ENCODE data around the gene WWTR1. TPM values are rescaled to one million over a fixed set of nuclear protein-coding genes. Genes with fewer than 3 reads are reported as not detected.

The WWTR1 gene
- total and polyA plus RNA-seq, 2 donors (not counting 3 experiments of a cell fraction or from before 2014, with no cell fraction given), result 210 to 341 TPM

DNA sequence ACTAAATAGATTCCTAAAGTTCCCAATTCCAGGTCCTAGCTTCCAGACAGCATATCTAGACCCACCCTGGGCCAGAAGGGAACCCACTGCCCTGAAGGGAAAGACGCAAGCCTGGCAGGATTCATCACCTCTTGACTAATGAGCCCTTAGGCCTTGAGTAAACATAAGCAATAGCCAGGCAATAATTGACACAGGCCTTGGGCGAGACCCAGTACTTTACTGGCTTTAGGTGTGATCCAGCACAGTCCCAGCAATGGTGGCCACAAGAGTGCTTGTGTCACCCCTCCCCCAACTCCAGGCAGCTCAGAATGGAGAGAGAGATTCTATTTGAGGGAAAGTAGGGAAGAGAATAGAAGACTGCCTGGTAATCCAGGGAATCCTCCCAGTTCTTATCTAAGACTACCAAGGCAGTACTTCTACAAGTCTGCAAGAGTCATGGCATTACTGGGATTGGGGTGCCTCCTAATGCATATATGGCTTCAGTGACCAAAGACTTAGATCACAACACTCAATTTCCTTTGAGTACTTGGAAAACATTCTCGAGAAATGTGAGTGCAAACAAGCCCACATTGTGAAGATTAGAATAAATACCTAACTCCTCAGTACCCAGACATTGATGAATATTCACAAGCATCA is 30.4 kb upstream of the WWTR1 start:
- H3K36me3 ChIP-seq (ENCODE audit: control insufficient read depth in 2 of 2, extremely low read depth in 1 of 2, insufficient read depth in 2 of 2, low read length in 2 of 2), result no peaks in the 10 kb centered on the region
- no peak overlapping the region for H2AFZ ChIP-seq (ENCODE audit: low read depth, low read length)
- no peak overlapping the region for H3K27ac ChIP-seq (ENCODE audit: insufficient read depth, low read depth, low read length)
- no peaks in the 10 kb centered on the region for H4K20me1 ChIP-seq (replicated peaks; ENCODE audit: control insufficient read depth, extremely low read depth, insufficient read depth, low read length)
- FAIRE-seq (no peak), DNase-seq (ENCODE audit: low read depth, low spot score) (no peak)
- TF ChIP-seq MYC (IDR thresholded peaks at IDR 0.05; ENCODE audit: low read depth, low read length) (no peak), MAX (IDR thresholded peaks at IDR 0.05; ENCODE audit: insufficient read depth, insufficient read length) (no peak), CTCF (IDR thresholded peaks at IDR 0.05; ENCODE audit: extremely low read depth in 1 of 2, insufficient read depth in 1 of 2, low read depth in 1 of 2, low read length in 2 of 2) (no peak), POLR2A (IDR thresholded peaks at IDR 0.05; ENCODE audit: low read depth, low read length) (no peak)
- BruUV-seq (replicated peaks), result no TSS peak
- intact Hi-C loops (cut with micrococcal nuclease), result no loop called here
- H3K9me1 ChIP-seq (replicated peaks; ENCODE audit: control insufficient read depth, extremely low read depth, insufficient read depth, low read length), result no peaks in the 10 kb centered on the region
- no peak overlapping the region for H3K9ac ChIP-seq (replicated peaks; ENCODE audit: extremely low read depth, insufficient read depth, low read length)
- no peaks in the 10 kb centered on the region for H3K79me2 ChIP-seq (ENCODE audit: control insufficient read depth, insufficient read depth, low read length)
- peaks cover 4% of the 10 kb centered on the region for H3K4me1 ChIP-seq (ENCODE audit: control insufficient read depth, extremely low read depth, insufficient read depth, low read length)
- ChIA-PET POLR2A (no interaction called here), CTCF (interaction anchor here (1.2 to 1.7 kb wide), 3 partner anchors 17 to 83 kb away, joined by 3 to 4 read pairs (median 4); no protein-coding TSS in a partner anchor)
- dilution Hi-C loops (cut with MboI; ENCODE audit: extremely low pct_ligation_motif_present, low sequenced_read_pairs), result no loop called here
- H3K4me2 ChIP-seq (ENCODE audit: insufficient read depth, low read length), result no peak overlapping the region
- no peaks in the 10 kb centered on the region for H3K9me3 ChIP-seq (replicated peaks; ENCODE audit: control insufficient read depth, insufficient read depth, low read length)
- no peak overlapping the region for H3K4me3 ChIP-seq (replicated peaks in 1 of 3; ENCODE audit: insufficient read depth in 1 of 3, low read depth in 1 of 3, low read length in 3 of 3)
- H3K27me3 ChIP-seq (ENCODE audit: control insufficient read depth in 2 of 2, insufficient read depth in 2 of 2, low read length in 2 of 2), result no peaks in the 10 kb centered on the region

GRCh38 chr3:149686996-149687395 is 29.2 kb upstream of the WWTR1 start:
- no peak overlapping the region for H3K4me3 ChIP-seq (replicated peaks in 1 of 3; ENCODE audit: insufficient read depth in 1 of 3, low read depth in 1 of 3, low read length in 3 of 3)
- H3K9me3 ChIP-seq (replicated peaks; ENCODE audit: control insufficient read depth, insufficient read depth, low read length), result no peaks in the 10 kb centered on the region
- no peak overlapping the region for H3K9ac ChIP-seq (replicated peaks; ENCODE audit: extremely low read depth, insufficient read depth, low read length)
- ChIA-PET POLR2A (no interaction called here), CTCF (interaction anchor here (1.2 to 1.7 kb wide), 2 partner anchors 80 to 84 kb away, joined by 3 to 4 read pairs; no protein-coding TSS in a partner anchor)
- H3K27ac ChIP-seq (ENCODE audit: insufficient read depth, low read depth, low read length), result no peak overlapping the region
- peaks cover 4% of the 10 kb centered on the region for H3K4me1 ChIP-seq (ENCODE audit: control insufficient read depth, extremely low read depth, insufficient read depth, low read length)
- DNase-seq (ENCODE audit: low read depth, low spot score), result no peak
- BruUV-seq (replicated peaks), result no TSS peak
- H3K79me2 ChIP-seq (ENCODE audit: control insufficient read depth, insufficient read depth, low read length), result no peaks in the 10 kb centered on the region
- dilution Hi-C loops (cut with MboI; ENCODE audit: extremely low pct_ligation_motif_present, low sequenced_read_pairs) (no loop called here), intact Hi-C loops (cut with micrococcal nuclease) (no loop called here)
- TF ChIP-seq EZH2 (IDR thresholded peaks at IDR 0.05; ENCODE audit: borderline replicate concordance, low read depth, low read length, severe bottlenecking), result no peak
- no peak for TF ChIP-seq MYC (IDR thresholded peaks at IDR 0.05; ENCODE audit: low read depth, low read length)
- no peak for TF ChIP-seq GATA2 (IDR thresholded peaks at IDR 0.05; ENCODE audit: insufficient read depth, insufficient read length, low read depth, low read length)
- no peaks in the 10 kb centered on the region for H3K27me3 ChIP-seq (ENCODE audit: control insufficient read depth in 2 of 2, insufficient read depth in 2 of 2, low read length in 2 of 2)
- H3K9me1 ChIP-seq (replicated peaks; ENCODE audit: control insufficient read depth, extremely low read depth, insufficient read depth, low read length), result no peaks in the 10 kb centered on the region
- no peaks in the 10 kb centered on the region for H4K20me1 ChIP-seq (replicated peaks; ENCODE audit: control insufficient read depth, extremely low read depth, insufficient read depth, low read length)
- H3K4me2 ChIP-seq (ENCODE audit: insufficient read depth, low read length), result no peak overlapping the region
- H2AFZ ChIP-seq (ENCODE audit: low read depth, low read length), result no peak overlapping the region
- H3K36me3 ChIP-seq (ENCODE audit: control insufficient read depth in 2 of 2, extremely low read depth in 1 of 2, insufficient read depth in 2 of 2, low read length in 2 of 2), result no peaks in the 10 kb centered on the region
- no peak for FAIRE-seq
